ENCODE results near the gene MYO18A.

The MYO18A gene

GRCh38 chr17:29021226-29021625, 159.0 kb downstream of the MYO18A start:
- DNase-seq, result no peak
